Measurements from ENCODE around the gene KCNIP1. TPM values are rescaled to one million over a fixed set of nuclear protein-coding genes. Genes with fewer than 3 reads are reported as not detected.

The KCNIP1 gene
- total and polyA plus RNA-seq, 10 donors, result 0.08 to 20.0 (median 9.4) TPM

GRCh38 chr5:170562875-170563228 is 59.0 kb downstream of the KCNIP1 start:
- WGBS, 5 donors, result 75 to 88% (median 77%) methylated on average over 4 of the region's 4 CpGs
- intact Hi-C loops (cut with DNase I; ENCODE audit: low total_unique reads), result no loop called here

GRCh38 chr5:170563824-170564567 is 60.2 kb downstream of the KCNIP1 start:
- H3K27ac ChIP-seq, result no peak overlapping the region
- TF ChIP-seq CTCF (IDR thresholded peaks at IDR 0.05 in 8 of 11, conservative IDR thresholded peaks at IDR 0.05 in 3 of 11) (no peak), POLR2A (IDR thresholded peaks at IDR 0.05) (no peak), POLR2AphosphoS5 (IDR thresholded peaks at IDR 0.05) (no peak)
- H3K27me3 ChIP-seq (replicated peaks in 1 of 7), result peaks cover 0 to 40% (median 0%) of the 10 kb centered on the region in 7 donors
- no peaks in the 10 kb centered on the region for H3K36me3 ChIP-seq
- WGBS, 5 donors, result 57 to 68% (median 63%) methylated on average over 12 of the region's 12 CpGs
- H3K4me3 ChIP-seq, result no peak overlapping the region
- DNase-seq, result no peak
- intact Hi-C loops (cut with DNase I; ENCODE audit: low total_unique reads), result no loop called here
- no peaks in the 10 kb centered on the region for H3K4me1 ChIP-seq
- no peaks in the 10 kb centered on the region for H3K9me3 ChIP-seq

More at GRCh38 chr5:170562875-170563228, 59.0 kb downstream of the KCNIP1 start:
- DNase-seq, result no peak
- TF ChIP-seq CTCF (IDR thresholded peaks at IDR 0.05 in 8 of 11, conservative IDR thresholded peaks at IDR 0.05 in 3 of 11), result no peak
- no peak for TF ChIP-seq POLR2A (IDR thresholded peaks at IDR 0.05)
- no peak for TF ChIP-seq POLR2AphosphoS5 (IDR thresholded peaks at IDR 0.05)
- Histone ChIP-seq H3K4me1 (no peaks in the 10 kb centered on the region), H3K9me3 (no peaks in the 10 kb centered on the region), H3K36me3 (no peaks in the 10 kb centered on the region), H3K27me3 (replicated peaks in 1 of 7) (peaks cover 0 to 30% (median 0%) of the 10 kb centered on the region in 7 donors), H3K4me3 (no peak overlapping the region), H3K27ac (no peak overlapping the region)

GRCh38 chr5:170565072-170565471 is 61.3 kb downstream of the KCNIP1 start:
- no peak for TF ChIP-seq CTCF (IDR thresholded peaks at IDR 0.05 in 8 of 11, conservative IDR thresholded peaks at IDR 0.05 in 3 of 11)
- TF ChIP-seq POLR2AphosphoS5 (IDR thresholded peaks at IDR 0.05), result no peak
- no peak for TF ChIP-seq POLR2A (IDR thresholded peaks at IDR 0.05)
- no peaks in the 10 kb centered on the region for H3K4me1 ChIP-seq
- intact Hi-C loops (cut with DNase I; ENCODE audit: low total_unique reads), result no loop called here
- H3K9me3 ChIP-seq, result no peaks in the 10 kb centered on the region
- DNase-seq, result no peak
- 56 to 80% (median 65%) methylated on average over 3 of the region's 3 CpGs for WGBS, 5 donors
- no peak overlapping the region for H3K27ac ChIP-seq
- H3K36me3 ChIP-seq, result no peaks in the 10 kb centered on the region
- no peak overlapping the region for H3K4me3 ChIP-seq
- peaks cover 0 to 48% (median 0%) of the 10 kb centered on the region in 7 donors for H3K27me3 ChIP-seq (replicated peaks in 1 of 7)

DNA sequence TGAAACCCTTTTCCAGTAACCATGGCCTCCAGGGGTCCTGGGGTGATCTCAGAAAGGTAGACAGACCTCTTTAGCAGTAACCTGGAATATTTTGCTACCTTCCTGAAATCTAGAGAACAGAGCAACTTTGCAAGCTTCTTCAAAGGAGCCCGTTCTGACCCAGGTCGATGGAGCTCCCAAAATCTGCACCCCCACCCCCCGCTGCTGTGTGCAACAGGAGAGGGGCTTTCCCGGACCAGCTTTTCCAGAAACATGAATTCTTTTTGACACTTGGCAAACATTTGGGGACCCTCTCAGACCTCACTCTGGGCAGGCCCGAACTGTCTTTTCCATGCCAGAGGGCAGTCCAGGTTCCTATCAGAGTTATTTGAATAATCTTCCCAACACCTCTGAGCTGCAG is 65.3 kb downstream of the KCNIP1 start:
- intact Hi-C loops (cut with DNase I; ENCODE audit: low total_unique reads), result no loop called here
- H3K4me1 ChIP-seq, result peaks cover 0 to 4% (median 3%) of the 10 kb centered on the region in 6 donors
- no peak for DNase-seq
- H3K36me3 ChIP-seq, result no peaks in the 10 kb centered on the region
- 73 to 95% (median 90%) methylated on average over 5 of the region's 5 CpGs for WGBS, 5 donors
- H3K27ac ChIP-seq, result no peak overlapping the region
- H3K9me3 ChIP-seq, result no peaks in the 10 kb centered on the region
- TF ChIP-seq POLR2AphosphoS5 (IDR thresholded peaks at IDR 0.05) (no peak), CTCF (IDR thresholded peaks at IDR 0.05 in 8 of 11, conservative IDR thresholded peaks at IDR 0.05 in 3 of 11) (no peak)
- H3K4me3 ChIP-seq, result no peak overlapping the region
- peaks cover 0 to 76% (median 3%) of the 10 kb centered on the region in 7 donors for H3K27me3 ChIP-seq (replicated peaks in 1 of 7)
